Measurements from ENCODE around the gene KIAA0825. TPM values are rescaled to one million over a fixed set of nuclear protein-coding genes. Genes with fewer than 3 reads are reported as not detected.

The KIAA0825 gene
- total RNA-seq, 1 experiment from 2014 or later: 0.07 TPM

GRCh38 chr5:94197970-94198369, 420.4 kb downstream of the KIAA0825 start:
- Histone ChIP-seq H3K79me2 (ENCODE audit: low read length) (no peaks in the 10 kb centered on the region), H3K4me2 (ENCODE audit: low read length) (no peak overlapping the region), H4K20me1 (ENCODE audit: low read length) (no peaks in the 10 kb centered on the region), H3K27ac (ENCODE audit: low read length) (no peak overlapping the region), H3K36me3 (ENCODE audit: low read depth, low read length) (no peaks in the 10 kb centered on the region), H3K4me3 (ENCODE audit: low read length) (no peak overlapping the region), H3K27me3 (ENCODE audit: low read length) (no peaks in the 10 kb centered on the region), H3K9ac (ENCODE audit: low read length) (no peak overlapping the region), H2AFZ (ENCODE audit: low read length) (no peak overlapping the region), H3F3A (ENCODE audit: low read length, unreplicated experiment) (no peaks in the 10 kb centered on the region), H3K9me2 (replicated peaks; ENCODE audit: low read length) (no peaks in the 10 kb centered on the region), H3K4me1 (ENCODE audit: insufficient read depth, low read length) (no peaks in the 10 kb centered on the region), H3K9me3 (ENCODE audit: low read length) (no peaks in the 10 kb centered on the region)
- CTCF ChIA-PET: no interaction called here
- TF ChIP-seq EZH2 (IDR thresholded peaks at IDR 0.05; ENCODE audit: low read length, unreplicated experiment) (no peak), EZH2phosphoT487 (IDR thresholded peaks at IDR 0.05; ENCODE audit: borderline replicate concordance, low read length) (no peak), CTCF (conservative IDR thresholded peaks at IDR 0.05; ENCODE audit: low read depth, low read length) (no peak)
- BruUV-seq (replicated peaks): no TSS peak
- POLR2A ChIA-PET (ENCODE audit: unreplicated experiment): no interaction called here
- intact Hi-C loops (cut with micrococcal nuclease): no loop called here
- ATAC-seq: no peak
- no peak for DNase-seq

- H3K36me3 ChIP-seq (ENCODE audit: low read depth, low read length): no peaks in the 10 kb centered on the region
- TF ChIP-seq EZH2 (IDR thresholded peaks at IDR 0.05; ENCODE audit: low read length, unreplicated experiment) (no peak), EZH2phosphoT487 (IDR thresholded peaks at IDR 0.05; ENCODE audit: borderline replicate concordance, low read length) (no peak), CTCF (conservative IDR thresholded peaks at IDR 0.05; ENCODE audit: low read depth, low read length) (no peak)
- no peaks in the 10 kb centered on the region for H3K79me2 ChIP-seq (ENCODE audit: low read length)
- no peaks in the 10 kb centered on the region for H3K27me3 ChIP-seq (ENCODE audit: low read length)
- DNase-seq (no peak), ATAC-seq (no peak)
- ChIA-PET POLR2A (ENCODE audit: unreplicated experiment) (no interaction called here), CTCF (interaction anchor here (0.6 kb wide), 1 partner anchor 54 kb away, joined by 4 read pairs; no protein-coding TSS in a partner anchor)
- H3K4me2 ChIP-seq (ENCODE audit: low read length): no peak overlapping the region
- no peak overlapping the region for H3K27ac ChIP-seq (ENCODE audit: low read length)
- BruUV-seq (replicated peaks): no TSS peak
- no peak overlapping the region for H3K4me3 ChIP-seq (ENCODE audit: low read length)
- H3K9me3 ChIP-seq (ENCODE audit: low read length): no peaks in the 10 kb centered on the region
- intact Hi-C loops (cut with micrococcal nuclease): no loop called here
- no peak overlapping the region for H3K9ac ChIP-seq (ENCODE audit: low read length)
- H3F3A ChIP-seq (ENCODE audit: low read length, unreplicated experiment): no peaks in the 10 kb centered on the region
- H2AFZ ChIP-seq (ENCODE audit: low read length): no peak overlapping the region
- no peaks in the 10 kb centered on the region for H3K4me1 ChIP-seq (ENCODE audit: insufficient read depth, low read length)
- no peaks in the 10 kb centered on the region for H3K9me2 ChIP-seq (replicated peaks; ENCODE audit: low read length)
- H4K20me1 ChIP-seq (ENCODE audit: low read length): no peaks in the 10 kb centered on the region
Measured at GRCh38 chr5:94196953-94197352, 421.5 kb downstream of the KIAA0825 start.

DNA sequence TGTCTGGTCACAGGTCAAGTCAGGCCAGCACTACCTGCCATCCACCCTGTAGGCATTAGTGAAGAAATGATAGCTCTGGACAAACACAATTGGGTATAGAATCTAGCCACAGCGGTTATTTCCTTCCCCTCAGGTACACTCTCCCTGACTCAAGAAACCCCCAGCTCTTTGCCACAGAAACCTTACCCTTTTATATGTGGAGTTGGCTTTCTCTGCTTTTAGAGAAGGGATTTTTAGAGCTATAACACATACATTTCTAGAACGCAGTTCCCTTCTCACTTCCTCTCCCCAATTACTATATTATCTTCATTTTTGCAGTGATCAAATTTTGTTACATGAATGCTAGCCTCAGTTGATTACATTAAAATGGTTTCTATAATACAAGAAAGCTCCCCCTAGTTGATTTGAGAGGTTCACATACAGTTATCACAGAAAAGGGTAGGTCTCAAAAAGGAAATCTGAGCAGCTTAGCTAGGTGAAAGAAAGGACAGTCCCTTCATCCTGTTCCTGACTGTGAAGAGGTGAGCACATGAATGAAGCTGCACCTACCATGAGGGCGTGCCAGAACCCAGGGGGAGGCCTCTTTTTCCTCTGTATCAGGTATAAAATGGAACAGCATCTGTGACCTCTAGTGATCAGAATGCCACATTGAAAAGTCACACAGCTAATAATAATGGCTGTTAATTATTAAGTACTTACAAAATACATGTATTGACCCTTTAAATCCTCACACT, 425.6 kb downstream of the KIAA0825 start:
- H3K4me2 ChIP-seq (ENCODE audit: low read length): no peak overlapping the region
- ATAC-seq (no peak), DNase-seq (no peak)
- POLR2A ChIA-PET (ENCODE audit: unreplicated experiment): no interaction called here
- H3K4me3 ChIP-seq (ENCODE audit: low read length): no peak overlapping the region
- CTCF ChIA-PET: no interaction called here
- no peak overlapping the region for H2AFZ ChIP-seq (ENCODE audit: low read length)
- H3K9me3 ChIP-seq (ENCODE audit: low read length): no peaks in the 10 kb centered on the region
- no peaks in the 10 kb centered on the region for H3F3A ChIP-seq (ENCODE audit: low read length, unreplicated experiment)
- no TSS peak for BruUV-seq (replicated peaks)
- no peaks in the 10 kb centered on the region for H4K20me1 ChIP-seq (ENCODE audit: low read length)
- intact Hi-C loops (cut with micrococcal nuclease): no loop called here
- no peaks in the 10 kb centered on the region for H3K36me3 ChIP-seq (ENCODE audit: low read depth, low read length)
- no peak overlapping the region for H3K9ac ChIP-seq (ENCODE audit: low read length)
- H3K9me2 ChIP-seq (replicated peaks; ENCODE audit: low read length): no peaks in the 10 kb centered on the region
- no peaks in the 10 kb centered on the region for H3K79me2 ChIP-seq (ENCODE audit: low read length)
- no peaks in the 10 kb centered on the region for H3K27me3 ChIP-seq (ENCODE audit: low read length)
- no peak overlapping the region for H3K27ac ChIP-seq (ENCODE audit: low read length)
- no peaks in the 10 kb centered on the region for H3K4me1 ChIP-seq (ENCODE audit: insufficient read depth, low read length)
- TF ChIP-seq CTCF (conservative IDR thresholded peaks at IDR 0.05; ENCODE audit: low read depth, low read length) (no peak), EZH2 (IDR thresholded peaks at IDR 0.05; ENCODE audit: low read length, unreplicated experiment) (no peak), EZH2phosphoT487 (IDR thresholded peaks at IDR 0.05; ENCODE audit: borderline replicate concordance, low read length) (no peak)

Measured in PC-3 (cell line).